Measurements from ENCODE around the gene DPH7. TPM values are rescaled to one million over a fixed set of nuclear protein-coding genes. Genes with fewer than 3 reads are reported as not detected.
"Not testable (repeated sequence)": the region's sequence is repeated elsewhere in the genome, so short reads cannot be mapped to it uniquely, and the experiment has no call there.

DPH7 gene
- polyA plus RNA-seq, 4 donors = 22.5 to 36.7 (median 31.5) TPM

- DNase-seq (no peak), FAIRE-seq (no peak)
- Histone ChIP-seq H3K27ac (ENCODE audit: low read depth in 1 of 3, low read length in 2 of 3) (no peak overlapping the region), H3K4me1 (ENCODE audit: control insufficient read depth in 3 of 3, insufficient read depth in 2 of 3, low read depth in 1 of 3, low read length in 2 of 3) (no peaks in the 10 kb centered on the region), H3K36me3 (ENCODE audit: control insufficient read depth in 3 of 3, insufficient read depth in 2 of 3, low read depth in 1 of 3, low read length in 3 of 3) (peaks cover 0 to 28% (median 4%) of the 10 kb centered on the region in 3 donors), H3K27me3 (ENCODE audit: control insufficient read depth in 3 of 3, insufficient read depth in 3 of 3, low read length in 3 of 3) (no peaks in the 10 kb centered on the region), H3K4me3 (ENCODE audit: low read depth in 1 of 3, low read length in 3 of 3) (no peak overlapping the region), H3K9me3 (ENCODE audit: control insufficient read depth in 2 of 2, insufficient read depth in 1 of 2, low read depth in 1 of 2, low read length in 1 of 2) (peaks cover 0 to 6% of the 10 kb centered on the region in 2 donors)
- 91 to 95% (median 92%) methylated on average over 25 of the region's 25 CpGs for WGBS, 3 donors
These were observed 35.3 kb downstream of the DPH7 start for GRCh38 chr9:137543237-137543963.

- no peak for DNase-seq
- no peak for FAIRE-seq
- Histone ChIP-seq H3K4me3 (ENCODE audit: low read depth in 1 of 3, low read length in 3 of 3) (no peak overlapping the region), H3K27me3 (ENCODE audit: control insufficient read depth in 3 of 3, insufficient read depth in 3 of 3, low read length in 3 of 3) (no peaks in the 10 kb centered on the region), H3K9me3 (ENCODE audit: control insufficient read depth in 2 of 2, insufficient read depth in 1 of 2, low read depth in 1 of 2, low read length in 1 of 2) (peaks cover 0 to 6% of the 10 kb centered on the region in 2 donors), H3K4me1 (ENCODE audit: control insufficient read depth in 3 of 3, insufficient read depth in 2 of 3, low read depth in 1 of 3, low read length in 2 of 3) (no peaks in the 10 kb centered on the region), H3K36me3 (ENCODE audit: control insufficient read depth in 3 of 3, insufficient read depth in 2 of 3, low read depth in 1 of 3, low read length in 3 of 3) (peaks cover 0 to 33% (median 4%) of the 10 kb centered on the region in 3 donors), H3K27ac (ENCODE audit: low read depth in 1 of 3, low read length in 2 of 3) (no peak overlapping the region)
- WGBS, 3 donors = 90 to 93% (median 91%) methylated on average over 20 of the region's 20 CpGs
These were observed 36.2 kb downstream of the DPH7 start for GRCh38 chr9:137542486-137542885.

GRCh38 chr9:137540536-137540935, 38.2 kb downstream of the DPH7 start:
- peaks cover 0 to 28% (median 4%) of the 10 kb centered on the region in 3 donors for H3K36me3 ChIP-seq (ENCODE audit: control insufficient read depth in 3 of 3, insufficient read depth in 2 of 3, low read depth in 1 of 3, low read length in 3 of 3)
- WGBS, 3 donors = 92 to 95% (median 93%) methylated on average over 18 of the region's 18 CpGs
- FAIRE-seq = no peak
- H3K27me3 ChIP-seq (ENCODE audit: control insufficient read depth in 3 of 3, insufficient read depth in 3 of 3, low read length in 3 of 3) = no peaks in the 10 kb centered on the region
- no peaks in the 10 kb centered on the region for H3K9me3 ChIP-seq (ENCODE audit: control insufficient read depth in 2 of 2, insufficient read depth in 1 of 2, low read depth in 1 of 2, low read length in 1 of 2)
- DNase-seq = no peak
- no peak overlapping the region for H3K4me3 ChIP-seq (ENCODE audit: low read depth in 1 of 3, low read length in 3 of 3)
- H3K27ac ChIP-seq (ENCODE audit: low read depth in 1 of 3, low read length in 2 of 3) = no peak overlapping the region
- H3K4me1 ChIP-seq (ENCODE audit: control insufficient read depth in 3 of 3, insufficient read depth in 2 of 3, low read depth in 1 of 3, low read length in 2 of 3) = no peaks in the 10 kb centered on the region

- H3K27ac ChIP-seq (ENCODE audit: low read depth in 1 of 3, low read length in 2 of 3) = no peak overlapping the region
- DNase-seq (no peak), FAIRE-seq (no peak)
- H3K4me3 ChIP-seq (ENCODE audit: low read depth in 1 of 3, low read length in 3 of 3) = no peak overlapping the region
- H3K4me1 ChIP-seq (ENCODE audit: control insufficient read depth in 3 of 3, insufficient read depth in 2 of 3, low read depth in 1 of 3, low read length in 2 of 3) = peaks cover 0 to 3% (median 0%) of the 10 kb centered on the region in 3 donors
- no peaks in the 10 kb centered on the region for H3K9me3 ChIP-seq (ENCODE audit: control insufficient read depth in 2 of 2, insufficient read depth in 1 of 2, low read depth in 1 of 2, low read length in 1 of 2)
- H3K27me3 ChIP-seq (ENCODE audit: control insufficient read depth in 3 of 3, insufficient read depth in 3 of 3, low read length in 3 of 3) = no peaks in the 10 kb centered on the region
- peaks cover 0 to 22% (median 4%) of the 10 kb centered on the region in 3 donors for H3K36me3 ChIP-seq (ENCODE audit: control insufficient read depth in 3 of 3, insufficient read depth in 2 of 3, low read depth in 1 of 3, low read length in 3 of 3)
- WGBS, 3 donors = 92 to 95% (median 94%) methylated on average over 16 of the region's 16 CpGs
These were observed 40.7 kb downstream of the DPH7 start for GRCh38 chr9:137538058-137538457.

- Histone ChIP-seq H3K27ac (ENCODE audit: low read depth in 1 of 3, low read length in 2 of 3) (peak overlapping the region in 1 of 3 donors; percentile 5), H3K36me3 (ENCODE audit: control insufficient read depth in 3 of 3, insufficient read depth in 2 of 3, low read depth in 1 of 3, low read length in 3 of 3) (peaks cover 0 to 17% (median 2%) of the 10 kb centered on the region in 3 donors)
- not testable (repeated sequence) for H3K27me3 ChIP-seq (ENCODE audit: control insufficient read depth in 3 of 3, insufficient read depth in 3 of 3, low read length in 3 of 3); H3K4me3 ChIP-seq (ENCODE audit: low read depth in 1 of 3, low read length in 3 of 3); FAIRE-seq; DNase-seq; H3K4me1 ChIP-seq (ENCODE audit: control insufficient read depth in 3 of 3, insufficient read depth in 2 of 3, low read depth in 1 of 3, low read length in 2 of 3); H3K9me3 ChIP-seq (ENCODE audit: control insufficient read depth in 2 of 2, insufficient read depth in 1 of 2, low read depth in 1 of 2, low read length in 1 of 2)
- 60 to 82% (median 68%) methylated on average over 16 of the region's 16 CpGs for WGBS, 3 donors
These were observed 42.1 kb downstream of the DPH7 start for GRCh38 chr9:137536594-137537131.

GRCh38 chr9:137535120-137535428, 43.7 kb downstream of the DPH7 start:
- Histone ChIP-seq H3K9me3 (ENCODE audit: control insufficient read depth in 2 of 2, insufficient read depth in 1 of 2, low read depth in 1 of 2, low read length in 1 of 2) (no peaks in the 10 kb centered on the region), H3K4me1 (ENCODE audit: control insufficient read depth in 3 of 3, insufficient read depth in 2 of 3, low read depth in 1 of 3, low read length in 2 of 3) (peaks cover 0 to 3% (median 0%) of the 10 kb centered on the region in 3 donors), H3K36me3 (ENCODE audit: control insufficient read depth in 3 of 3, insufficient read depth in 2 of 3, low read depth in 1 of 3, low read length in 3 of 3) (peaks cover 0 to 7% (median 2%) of the 10 kb centered on the region in 3 donors), H3K4me3 (ENCODE audit: low read depth in 1 of 3, low read length in 3 of 3) (no peak overlapping the region), H3K27me3 (ENCODE audit: control insufficient read depth in 3 of 3, insufficient read depth in 3 of 3, low read length in 3 of 3) (no peaks in the 10 kb centered on the region), H3K27ac (ENCODE audit: low read depth in 1 of 3, low read length in 2 of 3) (no peak overlapping the region)
- no peak for FAIRE-seq
- DNase-seq = no peak

- Histone ChIP-seq H3K4me3 (ENCODE audit: low read depth in 1 of 3, low read length in 3 of 3) (no peak overlapping the region), H3K36me3 (ENCODE audit: control insufficient read depth in 3 of 3, insufficient read depth in 2 of 3, low read depth in 1 of 3, low read length in 3 of 3) (peaks cover 0 to 5% (median 0%) of the 10 kb centered on the region in 3 donors), H3K9me3 (ENCODE audit: control insufficient read depth in 2 of 2, insufficient read depth in 1 of 2, low read depth in 1 of 2, low read length in 1 of 2) (no peaks in the 10 kb centered on the region), H3K27me3 (ENCODE audit: control insufficient read depth in 3 of 3, insufficient read depth in 3 of 3, low read length in 3 of 3) (no peaks in the 10 kb centered on the region), H3K27ac (ENCODE audit: low read depth in 1 of 3, low read length in 2 of 3) (no peak overlapping the region), H3K4me1 (ENCODE audit: control insufficient read depth in 3 of 3, insufficient read depth in 2 of 3, low read depth in 1 of 3, low read length in 2 of 3) (peaks cover 0 to 3% (median 0%) of the 10 kb centered on the region in 3 donors)
- FAIRE-seq (no peak), DNase-seq (peak; percentile 66 to 78)
- 24 to 35% (median 28%) methylated on average over 19 of the region's 19 CpGs for WGBS, 3 donors
These were observed 44.2 kb downstream of the DPH7 start for GRCh38 chr9:137534256-137535119.

- not testable (repeated sequence) for H3K27me3 ChIP-seq (ENCODE audit: control insufficient read depth in 3 of 3, insufficient read depth in 3 of 3, low read length in 3 of 3); H3K9me3 ChIP-seq (ENCODE audit: control insufficient read depth in 2 of 2, insufficient read depth in 1 of 2, low read depth in 1 of 2, low read length in 1 of 2); FAIRE-seq; H3K4me3 ChIP-seq (ENCODE audit: low read depth in 1 of 3, low read length in 3 of 3); H3K36me3 ChIP-seq (ENCODE audit: control insufficient read depth in 3 of 3, insufficient read depth in 2 of 3, low read depth in 1 of 3, low read length in 3 of 3); H3K4me1 ChIP-seq (ENCODE audit: control insufficient read depth in 3 of 3, insufficient read depth in 2 of 3, low read depth in 1 of 3, low read length in 2 of 3); DNase-seq; H3K27ac ChIP-seq (ENCODE audit: low read depth in 1 of 3, low read length in 2 of 3)
- 81 to 88% (median 86%) methylated on average over 10 of the region's 10 CpGs for WGBS, 3 donors
These were observed 45.7 kb downstream of the DPH7 start for GRCh38 chr9:137532891-137533468.
